ENCODE measurements around the gene KMT2A. TPM values are rescaled to one million over a fixed set of nuclear protein-coding genes. Genes with fewer than 3 reads are reported as not detected.

The KMT2A gene
- total RNA-seq, 1 experiment from 2014 or later = 62.0 TPM

GRCh38 chr11:118397448-118397847, 38.8 kb upstream of the KMT2A start:
- H2BK120ac ChIP-seq (ENCODE audit: low read depth, low read length, poor library complexity, severe bottlenecking) = no peak overlapping the region
- H4K8ac ChIP-seq (replicated peaks; ENCODE audit: insufficient read length, low read depth, low read length) = no peak overlapping the region
- H3K23me2 ChIP-seq (ENCODE audit: insufficient read length, low read depth, low read length, poor library complexity, severe bottlenecking) = peaks cover 7% of the 10 kb centered on the region
- Mint-ChIP-seq H3K4me3 (no peak overlapping the region), H3K4me1 (peaks cover 11% of the 10 kb centered on the region in 2 experiments), H3K27ac (no peak overlapping the region), H3K36me3 (ENCODE audit: insufficient read depth in 1 of 3, low read depth in 3 of 3) (peaks cover 9 to 39% (median 23%) of the 10 kb centered on the region in 3 experiments; a peak in 6 of 7 replicates), H3K27me3 (ENCODE audit: low read depth) (no peaks in the 10 kb centered on the region; the same call in 1 of the 2 replicates), H3K9me3 (no peaks in the 10 kb centered on the region)
- no peak overlapping the region for H3K56ac ChIP-seq (ENCODE audit: insufficient read length, low read depth, low read length)
- no peak overlapping the region for H3T11ph ChIP-seq (ENCODE audit: low read length)
- no peaks in the 10 kb centered on the region for H4K20me1 ChIP-seq (ENCODE audit: control insufficient read depth, insufficient read depth, insufficient read length)
- H3K14ac ChIP-seq (ENCODE audit: insufficient read depth, low read length) = no peak overlapping the region
- no peak for TF ChIP-seq CTCF (conservative IDR thresholded peaks at IDR 0.05)
- no peak overlapping the region for H2BK5ac ChIP-seq (ENCODE audit: insufficient read length, low read length)
- no peak overlapping the region for H3K27ac ChIP-seq (ENCODE audit: insufficient read length, low read depth, low read length)
- no peak overlapping the region for H2BK20ac ChIP-seq (ENCODE audit: low read depth, low read length, poor library complexity, severe bottlenecking)
- H4K5ac ChIP-seq (ENCODE audit: insufficient read length, low read depth, low read length) = no peak overlapping the region
- no peak for DNase-seq
- no peak overlapping the region for H3K4me2 ChIP-seq (ENCODE audit: insufficient read depth, insufficient read length, low read length)
- no peak overlapping the region for H2BK12ac ChIP-seq (ENCODE audit: insufficient read length, low read depth, low read length)
- H3K4me1 ChIP-seq (ENCODE audit: insufficient read depth, low read length) = no peaks in the 10 kb centered on the region
- peaks cover 8% of the 10 kb centered on the region; the same call in 1 of the 2 replicates for H3K79me2 ChIP-seq (ENCODE audit: insufficient read depth, low read length)
- H3K79me1 ChIP-seq (ENCODE audit: insufficient read depth, low read depth, low read length, poor library complexity, severe bottlenecking) = peaks cover under 1% of the 10 kb centered on the region
- H3K9me3 ChIP-seq (ENCODE audit: control insufficient read depth, low read depth, low read length) = no peaks in the 10 kb centered on the region
- H3K27me3 ChIP-seq (ENCODE audit: insufficient read depth, low read length) = no peaks in the 10 kb centered on the region
- H3K23ac ChIP-seq (ENCODE audit: insufficient read length, low read depth, low read length) = no peak overlapping the region
- H3K18ac ChIP-seq (ENCODE audit: insufficient read length, low read depth, low read length) = no peak overlapping the region
- no peak overlapping the region for H4K91ac ChIP-seq (ENCODE audit: insufficient read length, low read depth, low read length)
- H3K9ac ChIP-seq (ENCODE audit: extremely low read depth, insufficient read length, low read length) = no peak overlapping the region
- H2BK15ac ChIP-seq (ENCODE audit: low read depth, low read length) = no peak overlapping the region
- H2AFZ ChIP-seq (ENCODE audit: low read length) = no peak overlapping the region
- no peak overlapping the region for H3K4ac ChIP-seq (ENCODE audit: low read depth, low read length)
- no peak overlapping the region for H2AK5ac ChIP-seq (ENCODE audit: insufficient read length, low read length)
